WERI-Rb-1 (cell line): Measurements from ENCODE around the gene DPH6.
"Not testable (repeated sequence)": the region's sequence is repeated elsewhere in the genome, so short reads cannot be mapped to it uniquely, and the experiment has no call there.

Experiments
- DNase-seq: peaks from one replicate; pipeline ENCODE4 v3.0.0-alpha.2; 2020
- H3K27ac ChIP-seq: fragments of 250-450 bp; sonication (Bioruptor Pico); 2 replicates; pipeline ENCODE4 v1.5.1; 2020; ENCODE audit warnings: mild to moderate bottlenecking, moderate library complexity
- H3K27me3 ChIP-seq: fragments of 250-450 bp; sonication (Bioruptor Pico); 2 replicates; pipeline ENCODE4 v1.5.1; 2021; ENCODE audit warnings: mild to moderate bottlenecking, low read depth, moderate library complexity; ENCODE audit not compliant: insufficient read depth, severe bottlenecking
- H3K36me3 ChIP-seq: fragments of 250-450 bp; sonication (Bioruptor Pico); 2 replicates; pipeline ENCODE4 v1.5.1; 2020; ENCODE audit warnings: mild to moderate bottlenecking, moderate library complexity
- H3K4me3 ChIP-seq: 2 replicates; pipeline ENCODE4 v1.5.1; 2011; ENCODE audit warnings: low read depth, mild to moderate bottlenecking, control low read depth, low read length
- H3K9me3 ChIP-seq: fragments of 250-450 bp; sonication (Bioruptor Pico); 2 replicates; pipeline ENCODE4 v1.5.1; 2021; ENCODE audit warnings: mild to moderate bottlenecking, moderate library complexity; ENCODE audit not compliant: severe bottlenecking
- CTCF ChIP-seq: IDR thresholded peaks from 2 replicates; pipeline ENCODE4 v1.5.1; 2011; ENCODE audit warnings: low read depth, mild to moderate bottlenecking, control low read depth, inconsistent platforms, low read length

DPH6 gene

DNA sequence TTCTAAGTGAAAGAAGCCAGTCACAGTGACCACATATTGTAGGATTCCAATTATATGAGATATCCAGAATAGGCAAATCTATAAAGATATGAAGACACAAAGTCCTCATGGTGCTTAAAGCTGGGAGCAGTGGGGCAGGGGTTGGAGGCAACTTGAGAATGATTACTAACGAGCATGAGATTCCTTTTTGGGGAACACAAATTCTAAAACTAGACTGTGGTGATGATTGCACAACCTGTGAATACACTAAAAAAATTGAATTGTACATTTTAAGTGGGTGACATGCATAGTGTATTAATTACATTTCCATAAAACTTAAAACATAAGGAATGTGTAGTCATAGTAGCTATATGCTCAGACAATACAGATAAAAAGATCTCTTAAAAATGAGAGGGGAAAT, 103.2 kb downstream of the DPH6 start:
- Histone ChIP-seq H3K4me3 (no peak overlapping the region), H3K27ac (no peak overlapping the region), H3K9me3 (peaks cover 3% of the 10 kb centered on the region), H3K36me3 (no peaks in the 10 kb centered on the region), H3K27me3 (no peaks in the 10 kb centered on the region)
- no peak for DNase-seq
- no peak for TF ChIP-seq CTCF

- not testable (repeated sequence) for H3K36me3 ChIP-seq, H3K9me3 ChIP-seq, H3K27me3 ChIP-seq, H3K27ac ChIP-seq, DNase-seq, H3K4me3 ChIP-seq
Observed at GRCh38 chr15:35441279-35441678, 104.7 kb downstream of the DPH6 start.

- Histone ChIP-seq H3K36me3 (no peaks in the 10 kb centered on the region), H3K27me3 (no peaks in the 10 kb centered on the region), H3K9me3 (peaks cover 5% of the 10 kb centered on the region), H3K4me3 (no peak overlapping the region), H3K27ac (no peak overlapping the region)
- no peak for TF ChIP-seq CTCF
- no peak for DNase-seq
Observed at GRCh38 chr15:35440265-35440664, 105.7 kb downstream of the DPH6 start.

GRCh38 chr15:35439291-35439690, 106.7 kb downstream of the DPH6 start:
- no peak overlapping the region for H3K27ac ChIP-seq
- no peak for TF ChIP-seq CTCF
- peaks cover 6% of the 10 kb centered on the region for H3K9me3 ChIP-seq
- no peak for DNase-seq
- no peaks in the 10 kb centered on the region for H3K36me3 ChIP-seq
- no peak overlapping the region for H3K4me3 ChIP-seq
- no peaks in the 10 kb centered on the region for H3K27me3 ChIP-seq

DNA sequence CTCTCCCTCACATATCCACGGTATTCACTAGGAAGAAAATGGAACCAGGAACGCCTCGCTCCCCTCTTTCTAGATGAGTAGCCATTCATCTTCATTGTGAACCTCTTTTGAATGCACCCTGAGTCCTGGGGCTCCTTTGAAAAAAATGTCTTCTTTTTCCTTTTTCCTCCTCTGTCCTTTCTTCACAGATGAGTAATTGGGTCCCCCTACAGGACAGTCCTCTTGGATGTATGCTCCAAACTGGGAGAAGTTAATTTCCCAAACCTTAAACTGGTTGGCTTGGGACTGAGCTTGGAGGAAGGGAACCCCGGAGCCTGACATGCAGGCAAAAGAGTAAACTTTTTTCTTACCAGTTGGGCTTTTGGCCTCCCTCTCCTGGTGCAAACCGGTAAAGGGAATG, 108.8 kb downstream of the DPH6 start:
- no peak overlapping the region for H3K4me3 ChIP-seq
- TF ChIP-seq CTCF, result no peak
- no peak overlapping the region for H3K27ac ChIP-seq
- DNase-seq, result no peak
- H3K27me3 ChIP-seq, result no peaks in the 10 kb centered on the region
- no peaks in the 10 kb centered on the region for H3K36me3 ChIP-seq
- peaks cover 6% of the 10 kb centered on the region for H3K9me3 ChIP-seq

DNA sequence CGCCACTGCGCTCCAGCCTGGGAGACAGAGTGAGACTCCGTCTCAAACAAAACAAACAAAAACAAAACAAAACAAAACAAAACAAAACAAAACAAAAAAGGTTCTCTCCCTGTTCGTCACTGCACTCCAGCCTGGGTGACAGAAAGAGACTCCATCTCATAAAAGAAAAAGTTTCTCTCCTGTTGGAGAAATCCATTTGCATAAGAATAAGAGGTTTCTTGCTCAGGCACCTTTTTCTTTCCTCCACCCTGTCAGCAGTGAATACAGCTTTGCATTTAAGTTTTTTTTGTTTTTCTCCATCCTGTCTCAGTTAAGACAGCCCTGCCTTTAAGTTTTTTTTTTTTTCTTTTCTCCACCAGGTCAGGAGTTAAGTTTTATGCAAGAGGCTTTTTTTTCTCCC, 109.5 kb downstream of the DPH6 start:
- no peak for TF ChIP-seq CTCF
- H3K27ac ChIP-seq, result no peak overlapping the region
- H3K27me3 ChIP-seq, result no peaks in the 10 kb centered on the region
- peaks cover 6% of the 10 kb centered on the region for H3K9me3 ChIP-seq
- H3K36me3 ChIP-seq, result no peaks in the 10 kb centered on the region
- DNase-seq, result no peak
- H3K4me3 ChIP-seq, result no peak overlapping the region

DNA sequence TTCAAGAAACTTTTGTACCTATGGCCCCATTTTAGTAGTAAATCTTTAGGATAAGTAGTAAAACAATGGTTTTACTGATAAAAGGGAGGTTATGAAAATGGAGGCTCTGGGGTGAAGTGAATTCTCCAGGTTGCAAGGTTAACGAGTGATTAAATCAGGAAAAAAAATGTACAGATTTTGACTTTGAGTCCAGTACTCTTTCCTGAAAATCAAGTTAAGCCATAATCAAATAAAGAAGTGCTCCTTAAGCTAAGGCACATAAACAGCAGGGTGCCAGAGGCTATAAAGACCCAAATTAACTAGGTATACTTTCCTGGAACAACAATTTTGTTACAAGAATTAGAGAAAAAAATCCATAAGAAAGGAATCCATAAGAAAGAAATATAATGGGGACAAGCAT, 114.7 kb downstream of the DPH6 start:
- Histone ChIP-seq H3K36me3 (no peaks in the 10 kb centered on the region), H3K4me3 (no peak overlapping the region), H3K27ac (no peak overlapping the region), H3K9me3 (peaks cover 4% of the 10 kb centered on the region), H3K27me3 (no peaks in the 10 kb centered on the region)
- DNase-seq, result no peak
- TF ChIP-seq CTCF, result no peak
